HG03103 (cell line): ENCODE results near the gene KCNK1.

Source experiments
- ATAC-seq: cut with Tn5 transposase; IDR thresholded peaks from one replicate; pipeline ENCODE4 v1.9.1; 2021; ENCODE audit warnings: low read depth; ENCODE audit not compliant: unreplicated experiment

KCNK1 gene

GRCh38 chr1:233635765-233636502 is 22.0 kb downstream of the KCNK1 start:
- no peak for ATAC-seq

GRCh38 chr1:233636503-233636877 is 22.6 kb downstream of the KCNK1 start:
- no peak for ATAC-seq

- no peak for ATAC-seq
Observed at GRCh38 chr1:233638513-233638912, 24.6 kb downstream of the KCNK1 start.

GRCh38 chr1:233639611-233640010 is 25.7 kb downstream of the KCNK1 start:
- ATAC-seq = no peak

- no peak for ATAC-seq
Observed at GRCh38 chr1:233640179-233640578, 26.3 kb downstream of the KCNK1 start.

- no peak for ATAC-seq
Observed at GRCh38 chr1:233641029-233641428, 27.1 kb downstream of the KCNK1 start.

- no peak for ATAC-seq
Observed at GRCh38 chr1:233647073-233647472, 33.2 kb downstream of the KCNK1 start.

- no peak for ATAC-seq
Observed at GRCh38 chr1:233647636-233648035, 33.7 kb downstream of the KCNK1 start.

GRCh38 chr1:233651061-233651460 is 37.2 kb downstream of the KCNK1 start:
- ATAC-seq = no peak

GRCh38 chr1:233651563-233652233 is 37.8 kb downstream of the KCNK1 start:
- no peak for ATAC-seq

GRCh38 chr1:233652526-233652925 is 38.6 kb downstream of the KCNK1 start:
- no peak for ATAC-seq

GRCh38 chr1:233654658-233655280 is 40.9 kb downstream of the KCNK1 start:
- no peak for ATAC-seq

GRCh38 chr1:233655301-233655740 is 41.4 kb downstream of the KCNK1 start:
- no peak for ATAC-seq

- ATAC-seq = no peak
Observed at GRCh38 chr1:233656032-233656635, 42.2 kb downstream of the KCNK1 start.

GRCh38 chr1:233656687-233657086 is 42.8 kb downstream of the KCNK1 start:
- ATAC-seq = no peak

- ATAC-seq = no peak
Observed at GRCh38 chr1:233657466-233657865, 43.6 kb downstream of the KCNK1 start.

- ATAC-seq = no peak
Observed at GRCh38 chr1:233659495-233659894, 45.6 kb downstream of the KCNK1 start.

GRCh38 chr1:233661376-233662159 is 47.7 kb downstream of the KCNK1 start:
- ATAC-seq = no peak

GRCh38 chr1:233662575-233663304 is 48.8 kb downstream of the KCNK1 start:
- ATAC-seq = no peak

GRCh38 chr1:233664253-233664652 is 50.3 kb downstream of the KCNK1 start:
- no peak for ATAC-seq
